IMR-90 (cell line): Measurements from ENCODE around the gene GPT2. TPM values are rescaled to one million over a fixed set of nuclear protein-coding genes. Genes with fewer than 3 reads are reported as not detected.

Experiments
- ATAC-seq: fragments of 200-7000 bp; cut with Tn5 transposase; 2 replicates; pipeline ENCODE4 v1.9.1; 2020; ENCODE audit warnings: low read depth, mild to moderate bottlenecking, moderate library complexity
- BruUV-seq: library from RNA; stranded (reverse); fragments of 400-500 nt; replicated peaks from 2 replicates; lab custom pipeline; 2021; lab: Mats Ljungman, UMichigan
- CTCF ChIA-PET: fragments of 300-600 bp; formaldehyde crosslinking; extraction: SDS; loops from one replicate; lab custom pipeline; 2021; ENCODE audit warnings: antibody characterized with exemption; lab: Yijun Ruan, JAX
- POLR2A ChIA-PET: fragments of 300-600 bp; sonication (Branson Sonifier 250); formaldehyde crosslinking; loops from one replicate; lab custom pipeline; 2022; ENCODE audit warnings: antibody characterized with exemption; ENCODE audit not compliant: unreplicated experiment; lab: Charles Lee
- DNase-seq: peaks from one replicate; pipeline ENCODE4 v3.0.0; 2013
- H2AFZ ChIP-seq: replicated peaks from 2 replicates; pipeline ENCODE3; 2013; ENCODE audit warnings: low read length, mild to moderate bottlenecking; ENCODE audit not compliant: poor library complexity
- H2AK5ac ChIP-seq: 2 replicates; pipeline ENCODE4 v1.6.1; 2013; ENCODE audit warnings: low read depth, low read length, inconsistent platforms
- H2AK9ac ChIP-seq: replicated peaks from 2 replicates; pipeline ENCODE3; 2013; ENCODE audit warnings: mild to moderate bottlenecking, low read depth, low read length, moderate library complexity; ENCODE audit not compliant: poor library complexity
- H2BK120ac ChIP-seq: 2 replicates; pipeline ENCODE4 v1.6.1; 2013; ENCODE audit warnings: low read depth, low read length, inconsistent platforms
- H2BK15ac ChIP-seq: 3 replicates; pipeline ENCODE4 v1.6.1; 2013; ENCODE audit warnings: low read depth, low read length, inconsistent platforms
- H2BK20ac ChIP-seq: 2 replicates; pipeline ENCODE4 v1.6.1; 2013; ENCODE audit warnings: low read depth, mild to moderate bottlenecking, inconsistent platforms, low read length, moderate library complexity
- H2BK5ac ChIP-seq: 2 replicates; pipeline ENCODE4 v1.6.1; 2013; ENCODE audit warnings: mild to moderate bottlenecking, low read depth, low read length, inconsistent platforms; ENCODE audit not compliant: poor library complexity, severe bottlenecking
- H3K14ac ChIP-seq: replicated peaks from 2 replicates; pipeline ENCODE4 v1.6.1; 2013; ENCODE audit warnings: low read depth, low read length, inconsistent platforms
- H3K18ac ChIP-seq: 2 replicates; pipeline ENCODE4 v1.6.1; 2013; ENCODE audit warnings: low read depth, low read length, control low read depth
- H3K23ac ChIP-seq: 2 replicates; pipeline ENCODE4 v1.6.1; 2013; ENCODE audit warnings: low read depth, low read length, inconsistent platforms
- H3K27ac ChIP-seq: 2 replicates; pipeline ENCODE4 v1.5.1; 2013; ENCODE audit warnings: mild to moderate bottlenecking, control low read depth, low read length; ENCODE audit not compliant: insufficient read depth
- H3K27me3 ChIP-seq: 2 replicates; pipeline ENCODE4 v1.6.1; 2013; ENCODE audit warnings: low read length; ENCODE audit not compliant: control insufficient read depth, insufficient read depth
- H3K36me3 ChIP-seq: 2 replicates; pipeline ENCODE4 v1.6.1; 2013; ENCODE audit warnings: low read length, mixed read lengths; ENCODE audit not compliant: control insufficient read depth, insufficient read depth
- H3K4ac ChIP-seq: 2 replicates; pipeline ENCODE4 v1.6.1; 2013; ENCODE audit warnings: low read depth, low read length, inconsistent platforms
- H3K4me1 ChIP-seq: 2 replicates; pipeline ENCODE4 v1.6.1; 2013; ENCODE audit warnings: low read length, mixed read lengths; ENCODE audit not compliant: control insufficient read depth, insufficient read depth
- H3K4me2 ChIP-seq: 2 replicates; pipeline ENCODE4 v1.6.1; 2013; ENCODE audit warnings: low read depth, mild to moderate bottlenecking, control low read depth, low read length, moderate library complexity
- H3K4me3 ChIP-seq: 2 replicates; pipeline ENCODE4 v1.5.1; 2013; ENCODE audit warnings: low read depth, mild to moderate bottlenecking, control low read depth, low read length, moderate library complexity; ENCODE audit not compliant: insufficient read depth
- H3K56ac ChIP-seq: 2 replicates; pipeline ENCODE4 v1.6.1; 2013; ENCODE audit warnings: low read length, inconsistent platforms; ENCODE audit not compliant: insufficient read depth; ENCODE audit errors: extremely low read depth
- H3K79me1 ChIP-seq, 2 experiments: 2 replicates each; pipeline ENCODE4 v1.6.1; 2013; ENCODE audit warnings: low read length in 2 of 2, inconsistent platforms in 1 of 2, low read depth in 1 of 2
- H3K9ac ChIP-seq: 2 replicates; pipeline ENCODE4 v1.6.1; 2013; ENCODE audit warnings: low read depth, low read length, control low read depth
- H3K9me1 ChIP-seq: 2 replicates; pipeline ENCODE4 v1.6.1; 2013; ENCODE audit warnings: low read length, inconsistent platforms; ENCODE audit not compliant: insufficient read depth
- H3K9me3 ChIP-seq: 2 replicates; pipeline ENCODE4 v1.6.1; 2013; ENCODE audit warnings: low read length; ENCODE audit not compliant: control insufficient read depth, insufficient read depth
- H4K20me1 ChIP-seq: 2 replicates; pipeline ENCODE4 v1.6.1; 2013; ENCODE audit warnings: low read length, inconsistent platforms; ENCODE audit not compliant: insufficient read depth
- H4K5ac ChIP-seq: 2 replicates; pipeline ENCODE4 v1.6.1; 2013; ENCODE audit warnings: mild to moderate bottlenecking, low read depth, low read length, control low read depth
- H4K8ac ChIP-seq, 2 experiments: 2 replicates each; pipeline ENCODE4 v1.6.1; 2013; ENCODE audit warnings: low read depth in 2 of 2, low read length in 2 of 2, control low read depth in 1 of 2, inconsistent platforms in 1 of 2
- H4K91ac ChIP-seq: 2 replicates; pipeline ENCODE4 v1.6.1; 2013; ENCODE audit warnings: low read depth, low read length, inconsistent platforms; ENCODE audit not compliant: insufficient read depth
- MAZ ChIP-seq: IDR thresholded peaks from 2 replicates; pipeline ENCODE4 v1.6.1; 2012; ENCODE audit warnings: low read depth, mild to moderate bottlenecking, low read length, improper control_type of control experiment, moderate library complexity, borderline replicate concordance
- RAD21 ChIP-seq: IDR thresholded peaks from 2 replicates; pipeline ENCODE4 v1.6.1; 2012; ENCODE audit warnings: low read length, improper control_type of control experiment
- SMC3 ChIP-seq: fragments of 150-350 bp; IDR thresholded peaks from 2 replicates; pipeline ENCODE4 v1.6.1; 2016; ENCODE audit warnings: low read depth, mild to moderate bottlenecking, antibody characterized with exemption, low read length, moderate library complexity
- whole genome bisulfite sequencing, 2 experiments: methylation state at CpG; one replicate each; pipeline versions ENCODE4 v1.1.5 to v1.1.7; 2013; ENCODE audit warnings: missing lambda C conversion rate in 2 of 2; ENCODE audit not compliant: insufficient read length in 1 of 2; ENCODE audit errors: extremely low coverage in 2 of 2; 5-methylcytosine and 5-hydroxymethylcytosine counted together
- dilution Hi-C: fragments of 300-500 bp; cut with HindIII; formaldehyde crosslinking; loops from one replicate; pipeline ENCODE4 v1.14.3; 2018; ENCODE audit warnings: low sequenced_read_pairs; ENCODE audit not compliant: unreplicated experiment
- in situ Hi-C: fragments of 300-500 bp; cut with MboI; formaldehyde crosslinking; loops from 3 replicates; pipeline ENCODE4 v1.14.3; 2019; ENCODE audit warnings: low sequenced_read_pairs, inconsistent platforms, mixed read lengths
- intact Hi-C: fragments of 100-400 bp; cut with micrococcal nuclease; formaldehyde crosslinking; loops from 2 replicates; pipeline ENCODE4 v1.10.0; 2022
- polyA plus RNA-seq, 3 experiments: library from polyadenylated mRNA; depleted of rRNA; stranded (reverse); fragments of >200 nt; gene quantifications; 2 replicates each; pipeline ENCODE4 v1.2.3, GENCODE V29; 2012; ENCODE audit warnings: low replicate concordance in 1 of 3
- total RNA-seq: library from RNA; depleted of rRNA; stranded (reverse); fragments of >200 nt; gene quantifications from 2 replicates; pipeline ENCODE4 v1.2.3, GENCODE V29; 2012
- TF ChIP-seq, protein P1 (sequence below): conservative IDR thresholded peaks from 2 replicates; pipeline ENCODE4 v1.5.1; 2012; ENCODE audit warnings: mild to moderate bottlenecking, low read depth, low read length, improper control_type of control experiment

Gene GPT2
- total and polyA plus RNA-seq, 2 of the 4 experiments (the other 2 are of a cell fraction): 26.4 to 31.5 TPM

- H3K27me3 ChIP-seq: no peaks in the 10 kb centered on the region
- H2BK15ac ChIP-seq: no peak overlapping the region
- no peak overlapping the region for H4K8ac ChIP-seq
- BruUV-seq: no TSS peak
- no peak overlapping the region for H2AK9ac ChIP-seq
- peaks cover 9% of the 10 kb centered on the region; the same call in 1 of the 2 replicates for H4K20me1 ChIP-seq
- H3K56ac ChIP-seq: no peak overlapping the region
- H2AFZ ChIP-seq: no peak overlapping the region
- no peak overlapping the region for H3K27ac ChIP-seq
- no peak overlapping the region for H3K4ac ChIP-seq
- dilution Hi-C loops (no loop called here), in situ Hi-C loops (no loop called here), intact Hi-C loops (loop anchor here (1.0 kb wide), 2 partner anchors 54 to 235 kb away; no protein-coding TSS in a partner anchor)
- CTCF ChIA-PET: interaction anchor here (0.6 to 1.8 kb wide), 7 partner anchors 11 to 235 kb away, joined by 3 to 16 read pairs (median 3); no protein-coding TSS in a partner anchor
- no peak overlapping the region for H2BK120ac ChIP-seq
- no peak overlapping the region for H3K14ac ChIP-seq
- POLR2A ChIA-PET: interaction anchor here (0.6 kb wide), 1 partner anchor 1477 kb away, joined by 8 read pairs; no protein-coding TSS in a partner anchor
- no peak overlapping the region for H3K4me2 ChIP-seq
- ATAC-seq: peak; percentile 87
- H3K9me1 ChIP-seq: no peaks in the 10 kb centered on the region
- H3K23ac ChIP-seq: no peak overlapping the region
- H3K4me1 ChIP-seq: no peaks in the 10 kb centered on the region
- no peak overlapping the region for H3K9ac ChIP-seq
- H3K18ac ChIP-seq: no peak overlapping the region
- no peak overlapping the region for H2BK20ac ChIP-seq
- H4K91ac ChIP-seq: no peak overlapping the region
- no peaks in the 10 kb centered on the region for H3K9me3 ChIP-seq
- no peak overlapping the region for H4K5ac ChIP-seq
- peak; percentile 61 for DNase-seq
- no peak overlapping the region for H2BK5ac ChIP-seq
- peaks cover 6 to 7% of the 10 kb centered on the region in 2 experiments; a peak in 1 of 4 replicates for H3K79me1 ChIP-seq
- WGBS, 2 experiments: 60% methylated on average over 1 of the region's 6 CpGs; no CpG with 5 or more reads in 1 of the 2 experiments
- no peak for TF ChIP-seq MAZ
- TF ChIP-seq RAD21: peak; percentile 69
- TF ChIP-seq, protein P1, sequence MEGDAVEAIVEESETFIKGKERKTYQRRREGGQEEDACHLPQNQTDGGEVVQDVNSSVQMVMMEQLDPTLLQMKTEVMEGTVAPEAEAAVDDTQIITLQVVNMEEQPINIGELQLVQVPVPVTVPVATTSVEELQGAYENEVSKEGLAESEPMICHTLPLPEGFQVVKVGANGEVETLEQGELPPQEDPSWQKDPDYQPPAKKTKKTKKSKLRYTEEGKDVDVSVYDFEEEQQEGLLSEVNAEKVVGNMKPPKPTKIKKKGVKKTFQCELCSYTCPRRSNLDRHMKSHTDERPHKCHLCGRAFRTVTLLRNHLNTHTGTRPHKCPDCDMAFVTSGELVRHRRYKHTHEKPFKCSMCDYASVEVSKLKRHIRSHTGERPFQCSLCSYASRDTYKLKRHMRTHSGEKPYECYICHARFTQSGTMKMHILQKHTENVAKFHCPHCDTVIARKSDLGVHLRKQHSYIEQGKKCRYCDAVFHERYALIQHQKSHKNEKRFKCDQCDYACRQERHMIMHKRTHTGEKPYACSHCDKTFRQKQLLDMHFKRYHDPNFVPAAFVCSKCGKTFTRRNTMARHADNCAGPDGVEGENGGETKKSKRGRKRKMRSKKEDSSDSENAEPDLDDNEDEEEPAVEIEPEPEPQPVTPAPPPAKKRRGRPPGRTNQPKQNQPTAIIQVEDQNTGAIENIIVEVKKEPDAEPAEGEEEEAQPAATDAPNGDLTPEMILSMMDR: peak; percentile 66
- peak; percentile 85 for TF ChIP-seq SMC3
- no peak overlapping the region for H3K4me3 ChIP-seq
- H3K36me3 ChIP-seq: peaks cover 52% of the 10 kb centered on the region
- no peak overlapping the region for H2AK5ac ChIP-seq
These were observed 24.6 kb downstream of the GPT2 start for GRCh38 chr16:46908540-46909372.
